Measurements from ENCODE around the gene MRPL49.

MRPL49 gene

GRCh38 chr11:65134240-65134951 is 12.3 kb downstream of the MRPL49 start, which contains the start of gene SYVN1:
TSS of gene SYVN1 (minus strand) at chr11:65134519. CDS start at chr11:65133601, 918 bp downstream.
- in situ Hi-C loops (cut with MboI; ENCODE audit: low sequenced_read_pairs, unreplicated experiment), result no loop called here
- peak; percentile 93 for DNase-seq (ENCODE audit: low spot score)
- no peak for TF ChIP-seq CTCF (IDR thresholded peaks at IDR 0.05; ENCODE audit: borderline replicate concordance, control extremely low read depth, extremely low read depth, insufficient read depth, missing control alignments)

GRCh38 chr11:65134952-65135632 is 13.0 kb downstream of the MRPL49 start:
- in situ Hi-C loops (cut with MboI; ENCODE audit: low sequenced_read_pairs, unreplicated experiment), result no loop called here
- no peak for TF ChIP-seq CTCF (IDR thresholded peaks at IDR 0.05; ENCODE audit: borderline replicate concordance, control extremely low read depth, extremely low read depth, insufficient read depth, missing control alignments)
- peak; percentile 95 for DNase-seq (ENCODE audit: low spot score)

- in situ Hi-C loops (cut with MboI; ENCODE audit: low sequenced_read_pairs, unreplicated experiment), result no loop called here
- TF ChIP-seq CTCF (IDR thresholded peaks at IDR 0.05; ENCODE audit: borderline replicate concordance, control extremely low read depth, extremely low read depth, insufficient read depth, missing control alignments), result no peak
- DNase-seq (ENCODE audit: low spot score), result no peak
These were observed 13.6 kb downstream of the MRPL49 start for GRCh38 chr11:65135633-65136145.

GRCh38 chr11:65136515-65137096 is 14.5 kb downstream of the MRPL49 start:
- DNase-seq (ENCODE audit: low spot score), result no peak
- in situ Hi-C loops (cut with MboI; ENCODE audit: low sequenced_read_pairs, unreplicated experiment), result no loop called here
- no peak for TF ChIP-seq CTCF (IDR thresholded peaks at IDR 0.05; ENCODE audit: borderline replicate concordance, control extremely low read depth, extremely low read depth, insufficient read depth, missing control alignments)

GRCh38 chr11:65141896-65142494 is 19.9 kb downstream of the MRPL49 start:
- TF ChIP-seq CTCF (IDR thresholded peaks at IDR 0.05; ENCODE audit: borderline replicate concordance, control extremely low read depth, extremely low read depth, insufficient read depth, missing control alignments), result no peak
- in situ Hi-C loops (cut with MboI; ENCODE audit: low sequenced_read_pairs, unreplicated experiment), result no loop called here
- DNase-seq (ENCODE audit: low spot score), result no peak

- no peak for DNase-seq (ENCODE audit: low spot score)
- in situ Hi-C loops (cut with MboI; ENCODE audit: low sequenced_read_pairs, unreplicated experiment), result no loop called here
- no peak for TF ChIP-seq CTCF (IDR thresholded peaks at IDR 0.05; ENCODE audit: borderline replicate concordance, control extremely low read depth, extremely low read depth, insufficient read depth, missing control alignments)
These were observed 25.4 kb downstream of the MRPL49 start for GRCh38 chr11:65147352-65148075.

All from GM13976 (cell line).